Caco-2 (cell line): ENCODE results near the gene APCDD1. TPM values are rescaled to one million over a fixed set of nuclear protein-coding genes. Genes with fewer than 3 reads are reported as not detected.

Source experiments
- BruUV-seq: library from RNA; stranded (reverse); fragments of 400-500 nt; replicated peaks from 2 replicates; lab custom pipeline; 2021; lab: Mats Ljungman, UMichigan
- CTCF ChIA-PET: fragments of 300-600 bp; sonication (Branson Sonifier 250); formaldehyde crosslinking; loops from one replicate; lab custom pipeline; 2022; ENCODE audit warnings: antibody characterized with exemption; lab: Charles Lee
- POLR2A ChIA-PET: fragments of 300-600 bp; sonication (Branson Sonifier 250); formaldehyde crosslinking; loops from one replicate; lab custom pipeline; 2022; ENCODE audit warnings: antibody characterized with exemption; lab: Charles Lee
- DNase-seq, 2 experiments: peaks; one replicate each; pipeline versions ENCODE4 v3.0.0 to v3.0.0-alpha.2; 2020 to 2022
- H3K27me3 ChIP-seq: replicated peaks from 2 replicates; pipeline ENCODE4 v1.6.0; 2011; ENCODE audit warnings: low read length; ENCODE audit not compliant: control insufficient read depth, insufficient read depth
- H3K36me3 ChIP-seq: 2 replicates; pipeline ENCODE4 v1.5.1; 2011; ENCODE audit warnings: low read length; ENCODE audit not compliant: control insufficient read depth, insufficient read depth
- H3K4me1 ChIP-seq: fragments of 250-450 bp; sonication (Bioruptor Pico); 2 replicates; pipeline ENCODE4 v1.5.1; 2020; ENCODE audit warnings: mild to moderate bottlenecking
- H3K4me3 ChIP-seq: 2 replicates; pipeline ENCODE4 v1.5.1; 2011; ENCODE audit warnings: low read depth, mild to moderate bottlenecking, control low read depth, low read length
- H3K9me3 ChIP-seq: fragments of 250-450 bp; sonication (Bioruptor Pico); 2 replicates; pipeline ENCODE4 v1.5.1; 2020; ENCODE audit warnings: mild to moderate bottlenecking, moderate library complexity
- H3K27ac Mint-ChIP-seq: one replicate; pipeline ENCODE4 v1.8.0; 2022; ENCODE audit warnings: mixed read lengths; ENCODE audit not compliant: unreplicated experiment
- H3K27me3 Mint-ChIP-seq: one replicate; pipeline ENCODE4 v1.8.0; 2022; ENCODE audit warnings: mixed read lengths; ENCODE audit not compliant: insufficient read depth, unreplicated experiment
- H3K36me3 Mint-ChIP-seq: one replicate; pipeline ENCODE4 v1.8.0; 2022; ENCODE audit warnings: mild to moderate bottlenecking, mixed read lengths; ENCODE audit not compliant: insufficient read depth, unreplicated experiment
- H3K4me1 Mint-ChIP-seq: one replicate; pipeline ENCODE4 v1.8.0; 2022; ENCODE audit warnings: low read depth, mixed read lengths; ENCODE audit not compliant: unreplicated experiment
- H3K4me3 Mint-ChIP-seq: one replicate; pipeline ENCODE4 v1.8.0; 2022; ENCODE audit warnings: mild to moderate bottlenecking, moderate library complexity, mixed read lengths; ENCODE audit not compliant: unreplicated experiment
- H3K9me3 Mint-ChIP-seq: one replicate; pipeline ENCODE4 v1.8.0; 2022; ENCODE audit warnings: mixed read lengths; ENCODE audit not compliant: unreplicated experiment
- CTCF ChIP-seq, 2 experiments: fragments of 200-600 bp in 1 of 2; IDR thresholded peaks; 1 replicate in 1 of 2; 2 replicates in 1 of 2; pipeline versions ENCODE4 v1.5.1 to v1.8.0; 2011 to 2022; ENCODE audit warnings: antibody characterized with exemption in 1 of 2, control low read depth in 1 of 2, inconsistent platforms in 1 of 2, low read depth in 1 of 2, low read length in 1 of 2, mild to moderate bottlenecking in 1 of 2, moderate library complexity in 1 of 2; ENCODE audit not compliant: insufficient read depth in 1 of 2, severe bottlenecking in 1 of 2, unreplicated experiment in 1 of 2
- intact Hi-C: fragments of 100-400 bp; cut with micrococcal nuclease; formaldehyde crosslinking; loops from one replicate; pipeline ENCODE4 v1.10.0; 2022; ENCODE audit not compliant: unreplicated experiment
- total RNA-seq: library from RNA; stranded (reverse); gene quantifications from 2 replicates; pipeline ENCODE4 v1.2.3, GENCODE V29; 2022

The APCDD1 gene
- total RNA-seq, 1 experiment from 2014 or later, result 1.5 TPM

- Mint-ChIP-seq H3K4me1 (peaks cover 6% of the 10 kb centered on the region), H3K27ac (no peak overlapping the region), H3K9me3 (no peaks in the 10 kb centered on the region), H3K4me3 (no peak overlapping the region), H3K27me3 (no peaks in the 10 kb centered on the region), H3K36me3 (no peaks in the 10 kb centered on the region)
- H3K36me3 ChIP-seq, result no peaks in the 10 kb centered on the region
- ChIA-PET CTCF (no interaction called here), POLR2A (no interaction called here)
- H3K4me3 ChIP-seq, result no peak overlapping the region
- TF ChIP-seq CTCF (IDR thresholded peaks at IDR 0.05; ENCODE audit: insufficient read depth in 1 of 2, low read depth in 1 of 2, low read length in 1 of 2, severe bottlenecking in 1 of 2, unreplicated experiment in 1 of 2), result no peak
- BruUV-seq, result no TSS peak
- intact Hi-C loops, result no loop called here
- H3K9me3 ChIP-seq, result no peaks in the 10 kb centered on the region
- no peaks in the 10 kb centered on the region for H3K27me3 ChIP-seq
- 0 out of 2 replicates have a peak, but pooled peaks cover 9% of the 10 kb centered on the region for H3K4me1 ChIP-seq
- DNase-seq, result no peak
These were observed 21.7 kb upstream of the APCDD1 start for GRCh38 chr18:10432781-10433180.

- no TSS peak for BruUV-seq
- Mint-ChIP-seq H3K36me3 (no peaks in the 10 kb centered on the region), H3K9me3 (no peaks in the 10 kb centered on the region), H3K4me3 (no peak overlapping the region), H3K4me1 (peaks cover 1% of the 10 kb centered on the region), H3K27ac (no peak overlapping the region), H3K27me3 (no peaks in the 10 kb centered on the region)
- intact Hi-C loops, result no loop called here
- H3K36me3 ChIP-seq, result no peaks in the 10 kb centered on the region
- POLR2A ChIA-PET, result no interaction called here
- H3K9me3 ChIP-seq, result no peaks in the 10 kb centered on the region
- H3K4me3 ChIP-seq, result no peak overlapping the region
- no peak for TF ChIP-seq CTCF (IDR thresholded peaks at IDR 0.05; ENCODE audit: insufficient read depth in 1 of 2, low read depth in 1 of 2, low read length in 1 of 2, severe bottlenecking in 1 of 2, unreplicated experiment in 1 of 2)
- DNase-seq, result no peak
- H3K4me1 ChIP-seq, result 0 out of 2 replicates have a peak, but pooled peaks cover 8% of the 10 kb centered on the region
- no peaks in the 10 kb centered on the region for H3K27me3 ChIP-seq
- CTCF ChIA-PET, result no interaction called here
These were observed 18.3 kb upstream of the APCDD1 start for GRCh38 chr18:10436160-10436559.

GRCh38 chr18:10437837-10438236, 16.6 kb upstream of the APCDD1 start:
- CTCF ChIA-PET, result no interaction called here
- H3K4me3 Mint-ChIP-seq, result no peak overlapping the region

More at GRCh38 chr18:10437837-10438236, 16.6 kb upstream of the APCDD1 start:
- Mint-ChIP-seq H3K4me1 (no peaks in the 10 kb centered on the region), H3K27me3 (no peaks in the 10 kb centered on the region), H3K9me3 (no peaks in the 10 kb centered on the region), H3K36me3 (no peaks in the 10 kb centered on the region), H3K27ac (no peak overlapping the region)
- POLR2A ChIA-PET, result no interaction called here
- no peaks in the 10 kb centered on the region for H3K9me3 ChIP-seq
- TF ChIP-seq CTCF (IDR thresholded peaks at IDR 0.05; ENCODE audit: insufficient read depth in 1 of 2, low read depth in 1 of 2, low read length in 1 of 2, severe bottlenecking in 1 of 2, unreplicated experiment in 1 of 2), result no peak
- intact Hi-C loops, result no loop called here
- no TSS peak for BruUV-seq
- no peak overlapping the region for H3K4me3 ChIP-seq
- DNase-seq, result no peak
- H3K27me3 ChIP-seq, result no peaks in the 10 kb centered on the region
- no peaks in the 10 kb centered on the region for H3K4me1 ChIP-seq
- H3K36me3 ChIP-seq, result no peaks in the 10 kb centered on the region
